ENCODE results near the gene ANO3.

- TF ChIP-seq POLR2A (IDR thresholded peaks at IDR 0.05) (no peak), CTCF (IDR thresholded peaks at IDR 0.05) (no peak)
Observed at GRCh38 chr11:26480041-26480440, 148.1 kb downstream of the ANO3 start.
